Memory B cell (primary cell): ENCODE measurements around the gene DDX49.
"Not testable (repeated sequence)": the region's sequence is repeated elsewhere in the genome, so short reads cannot be mapped to it uniquely, and the experiment has no call there.

Source experiments
- ATAC-seq: fragments of 150-1000 bp; cut with Tn5 transposase; 2 replicates; pipeline ENCODE4 v1.10.0; 2021; ENCODE audit warnings: low read depth, mild to moderate bottlenecking, moderate library complexity
- DNase-seq, 2 donors: peaks; one replicate each; pipeline ENCODE4 v3.0.0; 2022; ENCODE audit warnings: low spot score in 2 of 2
- H3K27ac Mint-ChIP-seq: one replicate; pipeline ENCODE4 v1.8.0; 2022; ENCODE audit warnings: mild to moderate bottlenecking, moderate library complexity, mixed read lengths
- H3K27me3 Mint-ChIP-seq: one replicate; pipeline ENCODE4 v1.8.0; 2022; ENCODE audit warnings: mixed read lengths
- H3K36me3 Mint-ChIP-seq: one replicate; pipeline ENCODE4 v1.8.0; 2022; ENCODE audit warnings: mild to moderate bottlenecking, mixed read lengths
- H3K4me1 Mint-ChIP-seq: one replicate; pipeline ENCODE4 v1.8.0; 2022; ENCODE audit warnings: mixed read lengths
- H3K4me3 Mint-ChIP-seq: one replicate; pipeline ENCODE4 v1.8.0; 2022; ENCODE audit warnings: mild to moderate bottlenecking, moderate library complexity, mixed read lengths
- H3K9me3 Mint-ChIP-seq: one replicate; pipeline ENCODE4 v1.8.0; 2022; ENCODE audit warnings: mixed read lengths

DDX49 gene

DNA sequence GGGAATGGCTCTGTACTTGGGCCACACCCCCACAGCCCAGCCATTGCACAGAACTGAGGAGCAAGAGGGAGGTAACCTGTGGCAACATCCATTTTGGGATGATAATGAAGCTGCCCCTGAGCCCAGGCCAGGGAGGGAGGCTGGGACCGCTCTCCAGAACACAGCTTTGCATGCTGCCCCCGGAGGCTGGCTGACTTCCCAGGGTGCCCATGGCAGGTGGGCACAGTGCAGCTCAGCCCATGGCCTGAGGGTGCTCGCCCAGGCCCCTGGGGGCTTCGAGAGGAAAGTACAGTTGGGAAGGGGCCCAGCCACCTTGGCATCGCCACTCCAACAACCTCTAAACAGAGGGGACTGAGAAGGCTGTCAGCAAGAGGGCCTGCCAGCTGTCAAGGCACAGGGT lies 6.0 kb upstream of the DDX49 start:
- Mint-ChIP-seq H3K27me3 (no peaks in the 10 kb centered on the region), H3K9me3 (no peaks in the 10 kb centered on the region), H3K4me3 (no peak overlapping the region), H3K4me1 (peaks cover 19% of the 10 kb centered on the region), H3K36me3 (peaks cover 15% of the 10 kb centered on the region), H3K27ac (no peak overlapping the region)
- ATAC-seq, result no peak
- no peak for DNase-seq

DNA sequence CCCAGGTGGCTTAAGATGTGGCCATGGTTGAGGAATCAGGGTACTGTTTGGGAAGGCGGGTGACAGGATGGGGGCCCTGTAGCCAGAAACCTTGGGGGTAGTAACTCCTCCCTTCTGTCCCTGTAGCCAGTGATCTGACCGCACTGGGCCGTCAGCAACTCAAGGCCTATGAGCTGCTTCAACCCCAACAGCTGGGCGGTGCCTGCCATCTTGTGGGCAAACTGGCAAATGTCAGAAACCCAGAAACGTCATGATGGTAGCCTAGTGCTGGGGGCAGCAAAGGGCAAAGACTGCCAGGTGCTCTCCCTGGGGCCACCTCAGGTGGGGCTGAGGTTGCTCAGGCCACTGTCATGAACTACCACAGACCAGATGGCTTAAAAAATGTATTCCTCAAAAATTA lies 3.9 kb upstream of the DDX49 start:
- Mint-ChIP-seq H3K4me3 (no peak overlapping the region), H3K36me3 (peaks cover 10% of the 10 kb centered on the region), H3K4me1 (peaks cover 22% of the 10 kb centered on the region), H3K27me3 (no peaks in the 10 kb centered on the region), H3K9me3 (no peaks in the 10 kb centered on the region), H3K27ac (no peak overlapping the region)
- no peak for ATAC-seq
- DNase-seq, result no peak

- peaks cover 14% of the 10 kb centered on the region for H3K36me3 Mint-ChIP-seq
- peak overlapping the region; percentile 82 for H3K4me3 Mint-ChIP-seq
- not testable (repeated sequence) for H3K27ac Mint-ChIP-seq, DNase-seq, H3K9me3 Mint-ChIP-seq, ATAC-seq, H3K27me3 Mint-ChIP-seq
- H3K4me1 Mint-ChIP-seq, result peaks cover 25% of the 10 kb centered on the region
These were observed 1.9 kb upstream of the DDX49 start for GRCh38 chr19:18917593-18917992.

GRCh38 chr19:18919900-18920214 lies 342 bp downstream of the DDX49 start:
- Mint-ChIP-seq H3K4me1 (peaks cover 18% of the 10 kb centered on the region), H3K36me3 (peaks cover 16% of the 10 kb centered on the region), H3K27ac (peak overlapping the region; percentile 88), H3K9me3 (no peaks in the 10 kb centered on the region), H3K4me3 (peak overlapping the region; percentile 74), H3K27me3 (no peaks in the 10 kb centered on the region)
- ATAC-seq (no peak), DNase-seq (no peak)

DNA sequence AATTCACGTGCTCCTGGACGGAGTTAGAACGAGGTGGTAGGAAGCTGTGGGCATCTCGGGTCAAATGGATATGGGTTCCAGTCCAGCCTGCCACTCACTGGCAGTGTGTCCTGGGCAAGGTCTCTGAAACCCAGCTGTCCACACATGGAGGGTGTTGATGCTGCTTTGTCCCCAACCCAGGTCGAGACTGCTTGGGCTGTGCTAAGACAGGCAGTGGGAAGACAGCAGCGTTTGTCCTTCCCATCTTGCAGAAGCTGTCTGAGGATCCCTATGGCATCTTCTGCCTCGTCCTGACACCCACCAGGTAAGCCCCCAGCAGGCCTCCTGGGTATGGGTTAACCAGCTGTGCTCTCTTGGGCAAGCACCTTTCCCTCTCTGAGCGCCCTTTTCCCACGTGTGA lies 885 bp downstream of the DDX49 start:
- peaks cover 15% of the 10 kb centered on the region for H3K4me1 Mint-ChIP-seq
- no peak for DNase-seq
- H3K4me3 Mint-ChIP-seq, result peak overlapping the region; percentile 74
- peak overlapping the region; percentile 88 for H3K27ac Mint-ChIP-seq
- H3K36me3 Mint-ChIP-seq, result peaks cover 16% of the 10 kb centered on the region
- no peak for ATAC-seq
- H3K9me3 Mint-ChIP-seq, result no peaks in the 10 kb centered on the region
- H3K27me3 Mint-ChIP-seq, result no peaks in the 10 kb centered on the region

DNA sequence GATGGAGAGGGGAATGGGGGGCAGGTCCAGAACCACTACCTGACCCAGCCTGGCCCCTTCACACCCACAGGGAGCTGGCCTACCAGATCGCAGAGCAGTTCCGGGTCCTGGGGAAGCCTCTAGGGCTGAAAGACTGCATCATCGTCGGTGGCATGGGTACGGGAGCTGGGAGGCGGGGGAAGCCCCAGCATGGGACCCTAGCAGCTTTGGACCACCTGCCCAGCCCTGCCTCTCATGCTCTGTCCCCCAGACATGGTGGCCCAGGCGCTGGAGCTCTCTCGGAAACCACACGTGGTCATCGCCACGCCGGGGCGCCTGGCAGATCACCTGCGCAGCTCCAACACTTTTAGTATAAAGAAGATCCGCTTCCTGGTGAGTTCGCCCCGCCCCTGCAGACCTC lies 2.1 kb downstream of the DDX49 start:
- H3K4me3 Mint-ChIP-seq, result no peak overlapping the region

DNA sequence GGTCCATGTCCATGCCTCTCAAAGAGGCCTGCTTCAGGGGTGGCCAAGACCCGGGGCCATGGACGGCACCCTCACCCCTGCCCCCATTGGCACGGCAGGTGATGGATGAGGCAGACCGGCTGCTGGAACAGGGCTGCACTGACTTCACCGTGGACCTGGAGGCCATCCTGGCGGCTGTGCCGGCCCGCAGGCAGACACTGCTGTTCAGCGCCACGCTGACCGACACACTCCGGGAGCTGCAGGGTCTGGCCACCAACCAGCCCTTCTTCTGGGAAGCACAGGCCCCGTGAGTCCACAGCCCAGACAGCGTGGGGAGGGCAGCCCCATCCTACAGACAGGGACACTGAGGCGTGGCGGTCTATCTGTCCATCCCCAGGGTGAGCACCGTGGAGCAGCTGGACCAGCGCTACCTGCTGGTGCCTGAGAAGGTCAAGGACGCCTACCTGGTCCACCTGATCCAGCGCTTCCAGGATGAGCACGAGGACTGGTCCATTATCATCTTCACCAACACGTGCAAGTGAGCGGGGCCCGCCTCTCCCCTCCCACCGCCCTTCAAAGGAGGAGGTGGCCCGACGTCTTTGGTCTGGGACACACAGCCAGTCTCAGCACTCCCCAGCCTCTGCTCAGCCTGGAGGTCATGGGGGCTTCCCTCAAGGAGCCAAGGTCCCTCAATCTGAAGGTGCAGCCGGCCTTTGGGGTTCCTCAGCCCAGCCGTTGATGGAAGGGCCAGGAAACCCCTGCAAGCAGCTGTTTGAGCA lies 2.9 kb downstream of the DDX49 start:
- no peak overlapping the region for H3K27ac Mint-ChIP-seq
- no peak for ATAC-seq

More for the DNA sequence above, 2.1 kb downstream of the DDX49 start:
- Mint-ChIP-seq H3K27me3 (no peaks in the 10 kb centered on the region), H3K27ac (no peak overlapping the region), H3K36me3 (peaks cover 18% of the 10 kb centered on the region), H3K4me1 (peaks cover 13% of the 10 kb centered on the region), H3K9me3 (no peaks in the 10 kb centered on the region)
- ATAC-seq (no peak), DNase-seq (no peak)

DNA sequence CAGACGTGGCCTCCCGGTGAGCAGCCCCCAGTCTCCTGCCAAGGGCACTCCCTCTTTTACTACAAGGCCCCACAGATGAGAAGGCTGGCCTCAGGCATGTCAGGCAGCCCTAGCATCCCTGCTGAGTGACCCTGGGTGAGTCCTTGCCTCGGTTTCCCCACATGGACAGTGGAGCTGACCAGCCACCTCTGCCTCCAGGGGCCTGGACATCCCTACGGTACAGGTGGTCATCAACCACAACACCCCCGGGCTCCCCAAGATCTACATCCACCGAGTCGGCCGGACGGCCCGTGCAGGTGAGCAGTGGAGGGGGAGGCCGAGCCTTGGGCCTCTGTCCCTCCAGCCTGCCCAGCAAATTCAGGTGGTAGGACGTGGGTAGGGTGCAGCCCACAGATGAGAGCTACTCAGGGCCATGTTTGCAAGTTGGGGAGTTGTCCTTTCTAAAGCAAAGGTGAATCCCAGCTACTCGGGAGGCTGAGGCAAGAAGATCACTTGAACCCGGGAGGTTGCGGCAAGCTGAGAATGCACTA lies 5.2 kb downstream of the DDX49 start:
- Mint-ChIP-seq H3K9me3 (no peaks in the 10 kb centered on the region), H3K4me3 (no peak overlapping the region), H3K27ac (no peak overlapping the region), H3K4me1 (peaks cover 5% of the 10 kb centered on the region), H3K27me3 (no peaks in the 10 kb centered on the region), H3K36me3 (peaks cover 17% of the 10 kb centered on the region)
- ATAC-seq (no peak), DNase-seq (no peak)

More for the DNA sequence above, 2.9 kb downstream of the DDX49 start:
- DNase-seq, result no peak
- peaks cover 15% of the 10 kb centered on the region for H3K36me3 Mint-ChIP-seq
- H3K4me1 Mint-ChIP-seq, result peaks cover 9% of the 10 kb centered on the region
- no peak overlapping the region for H3K4me3 Mint-ChIP-seq
- H3K9me3 Mint-ChIP-seq, result no peaks in the 10 kb centered on the region
- no peaks in the 10 kb centered on the region for H3K27me3 Mint-ChIP-seq

- Mint-ChIP-seq H3K4me1 (peaks cover 6% of the 10 kb centered on the region), H3K27ac (no peak overlapping the region), H3K9me3 (no peaks in the 10 kb centered on the region), H3K36me3 (peaks cover 13% of the 10 kb centered on the region), H3K27me3 (no peaks in the 10 kb centered on the region), H3K4me3 (no peak overlapping the region)
- DNase-seq, result no peak
- ATAC-seq, result no peak
These were observed 8.7 kb downstream of the DDX49 start for GRCh38 chr19:18928018-18928805.

- no peak overlapping the region for H3K27ac Mint-ChIP-seq
- peaks cover 10% of the 10 kb centered on the region for H3K36me3 Mint-ChIP-seq
- H3K9me3 Mint-ChIP-seq, result no peaks in the 10 kb centered on the region
- H3K4me3 Mint-ChIP-seq, result no peak overlapping the region
- DNase-seq, result no peak
- peaks cover 2% of the 10 kb centered on the region for H3K27me3 Mint-ChIP-seq
- peaks cover 6% of the 10 kb centered on the region for H3K4me1 Mint-ChIP-seq
- no peak for ATAC-seq
These were observed 9.8 kb downstream of the DDX49 start for GRCh38 chr19:18929311-18929710.

- Mint-ChIP-seq H3K36me3 (peaks cover 3% of the 10 kb centered on the region), H3K9me3 (no peaks in the 10 kb centered on the region), H3K27ac (no peak overlapping the region), H3K4me3 (peak overlapping the region; percentile 24), H3K4me1 (peaks cover 6% of the 10 kb centered on the region), H3K27me3 (peaks cover 2% of the 10 kb centered on the region)
- no peak for DNase-seq
- ATAC-seq, result no peak
These were observed 12.0 kb downstream of the DDX49 start for GRCh38 chr19:18931316-18932162.

- H3K27me3 Mint-ChIP-seq, result peaks cover 2% of the 10 kb centered on the region
- H3K27ac Mint-ChIP-seq, result no peak overlapping the region
- no peaks in the 10 kb centered on the region for H3K9me3 Mint-ChIP-seq
- H3K36me3 Mint-ChIP-seq, result peaks cover 3% of the 10 kb centered on the region
- peaks cover 6% of the 10 kb centered on the region for H3K4me1 Mint-ChIP-seq
- H3K4me3 Mint-ChIP-seq, result peak overlapping the region; percentile 83
- ATAC-seq (peak; percentile 96), DNase-seq (peak; percentile 68 to 71)
These were observed 12.8 kb downstream of the DDX49 start for GRCh38 chr19:18932216-18932841.

GRCh38 chr19:18933297-18933696 lies 13.8 kb downstream of the DDX49 start:
- no peak for DNase-seq
- H3K27ac Mint-ChIP-seq, result no peak overlapping the region
- H3K27me3 Mint-ChIP-seq, result peaks cover 2% of the 10 kb centered on the region
- H3K4me1 Mint-ChIP-seq, result peaks cover 6% of the 10 kb centered on the region
- H3K4me3 Mint-ChIP-seq, result no peak overlapping the region
- no peaks in the 10 kb centered on the region for H3K9me3 Mint-ChIP-seq
- ATAC-seq, result no peak
- peaks cover 5% of the 10 kb centered on the region for H3K36me3 Mint-ChIP-seq
